HG03097 (cell line): ENCODE measurements around the gene WBP1L.
"Not testable (repeated sequence)": the region's sequence is repeated elsewhere in the genome, so short reads cannot be mapped to it uniquely, and the experiment has no call there.

Source experiments
- ATAC-seq: cut with Tn5 transposase; IDR thresholded peaks from one replicate; pipeline ENCODE4 v1.9.1; 2021; ENCODE audit not compliant: unreplicated experiment, low FRiP score

The WBP1L gene

DNA sequence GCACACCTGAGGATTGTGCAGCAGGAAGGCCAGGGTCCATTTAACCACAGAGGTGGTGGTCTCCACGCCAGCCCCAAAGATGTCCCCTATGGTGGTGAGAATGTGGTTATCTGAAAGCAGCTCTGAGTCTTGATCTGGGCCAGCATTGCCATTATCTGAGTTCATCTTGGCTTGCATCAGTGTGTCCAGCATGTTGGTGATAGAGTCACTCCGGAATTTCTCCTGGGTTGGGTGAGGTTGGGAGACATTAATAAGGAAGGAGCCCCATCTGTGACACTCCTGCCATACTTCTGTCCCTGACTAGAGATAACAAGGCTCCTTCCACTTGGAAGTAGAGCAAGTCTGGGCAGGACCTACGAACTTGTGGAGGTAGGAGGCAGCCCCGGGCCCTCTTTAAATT lies 89.2 kb downstream of the WBP1L start:
- ATAC-seq, result no peak

DNA sequence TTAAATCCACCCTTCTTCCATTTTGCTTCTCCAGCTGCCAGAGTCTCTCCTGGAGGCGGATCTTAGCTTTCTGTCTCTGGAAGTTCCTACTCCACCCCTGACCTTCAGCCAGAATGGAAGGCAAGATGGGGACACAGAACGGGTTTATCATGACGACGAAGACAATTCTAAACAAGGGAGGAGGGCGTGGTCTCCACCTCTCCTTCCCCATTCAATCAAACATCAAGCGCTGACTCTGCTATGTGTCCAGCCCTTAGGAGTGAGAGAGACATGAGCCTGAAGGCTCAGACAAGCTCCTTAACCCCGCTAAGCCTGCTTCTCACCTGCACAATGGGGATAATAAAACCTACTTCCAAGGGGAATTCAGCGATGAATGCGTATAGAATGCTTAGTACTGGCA lies 90.4 kb downstream of the WBP1L start:
- ATAC-seq, result no peak

DNA sequence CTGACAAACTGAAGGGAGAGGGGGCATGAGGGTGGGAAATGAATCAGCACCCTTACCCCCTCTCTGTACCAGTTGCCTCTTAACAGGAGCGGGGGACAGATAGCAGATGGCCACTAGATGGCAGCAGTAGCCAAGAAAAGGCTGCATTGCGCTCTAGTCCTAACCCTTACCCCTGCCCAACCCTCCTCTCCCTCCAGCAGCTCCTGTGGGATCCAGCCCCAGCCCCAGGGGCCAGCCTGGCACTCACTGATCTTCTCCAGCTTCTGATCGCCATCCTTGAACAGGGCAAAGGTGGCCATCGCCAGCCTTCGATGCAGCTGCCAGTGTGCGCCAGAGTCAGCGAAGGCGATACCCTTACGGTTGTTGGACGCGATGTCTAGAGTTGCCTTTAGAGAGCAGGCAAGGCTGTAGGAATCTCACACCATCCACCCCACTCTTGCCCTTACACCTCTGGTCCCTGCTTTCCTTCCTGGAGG lies 91.3 kb downstream of the WBP1L start:
- ATAC-seq, result no peak

DNA sequence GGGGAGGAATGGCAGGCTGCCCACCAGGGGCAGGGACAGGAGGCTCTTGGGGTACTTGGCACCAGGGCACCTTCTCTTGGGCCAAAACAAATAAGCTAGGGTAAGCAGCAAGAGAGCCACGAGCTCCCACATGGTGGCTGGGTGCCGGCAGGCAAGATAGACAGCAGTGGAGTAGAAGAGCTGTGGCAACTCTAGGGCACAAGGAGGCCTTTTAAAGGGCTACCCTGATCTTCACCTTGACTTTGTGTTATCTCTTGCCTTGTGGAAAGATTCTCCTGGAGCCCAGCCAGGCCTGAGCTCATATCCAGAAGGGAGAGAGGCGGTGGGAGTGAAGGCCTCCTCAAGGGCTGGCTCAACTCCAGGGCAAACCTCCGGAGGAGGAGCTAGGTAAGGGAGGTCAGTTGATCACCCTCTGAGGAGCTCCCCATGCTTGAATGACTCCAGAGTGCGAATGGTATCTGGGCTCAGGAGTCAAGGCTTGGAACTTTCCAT lies 93.5 kb downstream of the WBP1L start, which contains the start of gene CYP17A1:
Gene CYP17A1 (minus strand): TSS at position 184 of the 492 bp plus-strand sequence. CDS start 52 bp downstream, at position 132.
- no peak for ATAC-seq

DNA sequence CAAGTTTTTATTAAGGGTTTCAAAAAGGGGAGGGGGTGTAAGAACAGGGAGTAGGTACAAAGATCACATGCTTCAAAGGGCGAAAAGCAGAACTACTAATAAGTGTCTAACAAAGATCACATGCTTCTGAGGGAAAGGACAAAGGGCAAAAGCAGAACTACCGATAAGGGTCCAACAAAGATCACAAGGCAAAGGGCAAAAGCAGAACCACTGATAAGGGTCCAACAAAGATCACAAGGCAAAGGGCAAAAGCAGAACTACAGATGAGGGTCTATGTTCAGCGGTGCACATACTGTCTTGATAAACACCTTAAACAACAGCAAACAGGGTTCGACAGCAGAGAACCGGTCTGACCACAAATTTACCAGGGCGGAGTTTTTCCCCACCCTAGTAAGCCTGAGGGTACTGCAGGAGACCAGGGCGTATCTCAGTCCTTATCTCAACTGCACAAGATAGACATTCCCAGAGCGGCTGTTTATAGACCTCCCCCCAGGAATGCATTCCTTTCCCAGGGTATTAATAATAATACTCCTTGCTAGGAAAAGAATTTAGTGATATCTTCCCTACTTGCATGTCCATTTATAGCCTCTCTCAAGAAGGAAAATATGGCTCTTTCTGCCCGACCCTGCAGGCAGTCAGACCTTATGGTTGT lies 94.7 kb downstream of the WBP1L start:
- not testable (repeated sequence) for ATAC-seq

DNA sequence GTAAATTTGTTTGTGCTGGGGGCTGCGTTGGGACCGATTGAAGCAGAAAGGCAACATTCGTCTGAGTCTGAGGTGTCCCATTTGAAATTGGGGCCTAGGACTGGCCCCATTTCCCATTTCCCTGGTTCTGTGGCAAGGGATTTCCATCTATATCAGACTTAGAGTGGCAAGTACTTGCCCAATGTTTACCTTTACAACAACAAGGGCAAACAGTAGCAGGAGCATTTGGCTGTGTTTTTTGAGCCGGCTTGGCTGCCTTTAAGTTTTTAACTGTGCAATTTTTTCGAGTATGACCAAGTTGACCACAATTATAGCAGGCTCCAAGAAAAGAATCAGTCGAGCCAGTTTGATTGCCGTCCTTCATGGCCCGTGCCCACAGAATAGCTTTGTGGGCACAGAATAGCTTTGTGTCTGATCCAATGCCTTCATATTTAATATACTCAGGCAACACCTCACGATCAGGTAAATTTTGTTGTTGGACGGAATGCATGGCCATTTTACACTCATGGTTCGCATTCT lies 98.1 kb downstream of the WBP1L start:
- no peak for ATAC-seq

DNA sequence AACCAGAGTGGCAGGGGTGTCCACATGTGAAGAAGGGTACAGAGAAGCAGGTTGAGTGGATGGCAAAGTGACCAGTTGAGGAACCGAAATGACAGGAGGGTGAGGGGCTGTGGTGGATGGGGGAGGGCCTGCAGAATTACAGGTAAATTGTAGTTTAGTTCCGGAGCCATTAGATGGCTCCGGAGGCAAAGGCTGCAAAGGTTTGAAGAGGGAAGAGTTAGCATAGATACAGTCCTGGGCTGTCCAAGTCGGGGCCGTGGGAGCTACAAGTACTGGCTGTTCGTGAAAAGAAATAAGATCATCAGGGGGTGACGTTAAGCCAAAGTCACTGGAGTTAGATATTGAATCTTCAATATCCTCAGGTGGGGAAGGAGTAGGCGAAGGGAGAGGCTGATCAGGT lies 99.4 kb downstream of the WBP1L start:
- ATAC-seq, result not testable (repeated sequence)

DNA sequence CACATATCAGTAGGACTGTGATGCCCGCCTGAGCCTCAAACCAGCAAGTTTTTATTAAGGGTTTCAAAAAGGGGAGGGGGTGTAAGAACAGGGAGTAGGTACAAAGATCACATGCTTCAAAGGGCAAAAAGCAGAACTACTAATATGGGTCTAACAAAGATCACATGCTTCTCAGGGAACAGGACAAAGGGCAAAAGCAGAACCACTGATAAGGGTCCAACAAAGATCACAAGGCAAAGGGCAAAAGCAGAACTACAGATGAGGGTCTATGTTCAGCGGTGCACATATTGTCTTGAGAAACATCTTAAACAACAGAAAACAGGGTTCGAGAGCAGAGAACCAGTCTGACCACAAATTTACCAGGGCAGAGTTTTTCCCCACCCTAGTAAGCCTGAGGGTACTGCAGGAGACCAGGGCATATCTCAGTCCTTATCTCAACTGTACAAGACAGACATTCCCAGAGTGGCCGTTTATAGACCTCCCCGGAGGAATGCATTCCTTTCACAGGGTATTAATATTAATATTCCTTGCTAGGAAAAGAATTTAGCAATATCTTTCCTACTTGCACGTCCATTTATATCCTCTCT lies 100.5 kb downstream of the WBP1L start:
- ATAC-seq, result not testable (repeated sequence)

DNA sequence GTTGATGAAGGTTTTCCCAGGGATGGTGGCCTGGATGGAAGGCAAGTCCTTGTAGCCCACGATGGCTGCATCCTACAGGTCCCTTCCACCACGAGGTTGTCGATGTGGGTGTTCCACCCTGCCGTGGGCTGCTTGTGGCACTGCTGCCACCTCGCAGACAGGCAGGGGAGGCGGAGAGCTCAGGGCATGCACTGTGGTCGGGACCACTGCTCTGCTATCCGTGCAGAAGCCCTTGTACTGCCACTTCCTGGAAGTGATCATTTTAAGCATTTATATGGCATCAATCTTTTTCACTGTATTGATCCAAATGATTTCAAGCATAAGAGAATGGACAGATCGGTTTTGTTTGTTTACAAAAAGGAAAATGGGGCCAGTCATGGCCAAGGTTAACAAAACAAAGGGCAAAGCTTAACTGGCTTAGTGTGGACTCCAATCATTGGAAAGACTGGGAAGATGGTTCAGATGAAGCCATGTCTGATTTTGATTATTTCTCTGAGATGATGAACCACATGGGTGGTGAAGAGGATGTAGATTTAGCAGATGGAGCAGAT lies 101.7 kb downstream of the WBP1L start:
- ATAC-seq, result no peak

DNA sequence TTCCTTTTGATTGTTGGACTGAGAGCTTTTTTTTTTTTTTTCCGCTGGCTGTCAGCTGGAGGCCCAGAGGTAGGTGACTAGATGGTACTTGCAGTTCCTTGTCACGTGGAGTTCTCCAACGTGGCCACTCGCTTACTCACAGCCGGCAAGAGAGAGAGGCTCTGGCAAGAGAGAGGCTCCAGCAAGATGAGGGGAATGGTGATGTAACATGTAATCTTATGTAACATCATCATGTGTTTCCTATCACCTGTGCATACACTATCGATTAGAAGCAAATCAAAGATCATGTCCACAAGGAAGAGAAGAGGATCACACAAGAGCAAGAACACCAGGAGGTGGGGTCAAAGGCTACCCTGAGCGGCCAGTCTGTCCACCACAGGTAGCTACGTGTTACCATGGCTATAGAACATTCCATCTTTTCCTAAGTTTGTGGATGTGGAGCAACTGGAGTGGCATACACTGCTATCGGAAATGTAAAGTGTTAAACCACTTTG lies 106.3 kb downstream of the WBP1L start:
- no peak for ATAC-seq

DNA sequence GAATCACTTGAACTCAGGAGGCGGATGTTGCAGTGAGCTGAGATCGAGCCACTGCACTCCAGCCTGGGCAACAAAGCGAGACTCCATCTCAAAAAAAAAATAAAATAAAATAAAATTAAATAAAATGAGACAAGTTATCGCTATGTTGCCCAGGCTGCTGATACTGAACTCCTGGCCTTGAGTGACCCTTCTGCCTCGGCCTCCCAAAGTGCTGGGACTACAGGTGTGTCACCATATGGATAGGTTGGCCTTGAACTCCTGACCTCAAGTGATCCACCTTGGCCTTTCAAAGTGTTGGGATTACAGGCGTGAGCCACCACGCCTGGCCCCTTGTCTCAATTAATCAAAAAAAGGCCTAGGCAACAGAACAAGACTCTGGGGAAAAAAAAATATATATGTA lies 109.5 kb downstream of the WBP1L start:
- not testable (repeated sequence) for ATAC-seq

DNA sequence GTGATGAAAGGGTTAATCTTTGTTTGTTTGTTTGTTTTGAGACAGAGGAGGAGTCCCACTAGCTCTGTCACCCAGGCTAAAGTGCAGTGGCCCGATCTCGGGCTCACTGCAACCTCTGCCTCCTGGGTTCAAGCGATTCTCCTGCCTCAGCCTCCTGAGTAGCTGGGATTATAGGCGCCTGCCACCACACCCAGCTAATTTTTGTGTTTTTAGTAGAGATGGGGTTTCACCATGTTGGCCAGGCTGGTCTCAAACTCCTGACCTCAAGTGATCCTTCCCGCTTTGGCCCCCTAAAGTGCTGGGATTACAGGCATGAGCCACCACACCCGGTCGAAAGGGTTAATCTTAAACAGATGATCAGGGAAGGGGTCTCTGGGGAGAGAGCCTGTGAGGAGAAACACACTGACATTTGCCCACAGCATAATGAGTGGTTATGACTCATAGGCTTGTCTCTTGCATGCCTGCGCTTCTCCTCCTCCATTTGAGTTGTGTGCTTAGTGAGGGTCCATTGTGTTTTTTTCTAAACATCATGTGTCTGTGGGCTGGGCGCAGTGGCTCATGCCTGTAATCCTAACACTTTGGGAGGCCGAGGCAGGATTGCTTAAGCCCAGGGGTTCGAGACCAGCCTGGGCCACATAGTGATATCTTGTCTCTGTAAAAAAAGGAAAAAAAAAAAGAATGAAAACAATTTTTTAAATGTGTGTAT lies 112.1 kb downstream of the WBP1L start:
- not testable (repeated sequence) for ATAC-seq

DNA sequence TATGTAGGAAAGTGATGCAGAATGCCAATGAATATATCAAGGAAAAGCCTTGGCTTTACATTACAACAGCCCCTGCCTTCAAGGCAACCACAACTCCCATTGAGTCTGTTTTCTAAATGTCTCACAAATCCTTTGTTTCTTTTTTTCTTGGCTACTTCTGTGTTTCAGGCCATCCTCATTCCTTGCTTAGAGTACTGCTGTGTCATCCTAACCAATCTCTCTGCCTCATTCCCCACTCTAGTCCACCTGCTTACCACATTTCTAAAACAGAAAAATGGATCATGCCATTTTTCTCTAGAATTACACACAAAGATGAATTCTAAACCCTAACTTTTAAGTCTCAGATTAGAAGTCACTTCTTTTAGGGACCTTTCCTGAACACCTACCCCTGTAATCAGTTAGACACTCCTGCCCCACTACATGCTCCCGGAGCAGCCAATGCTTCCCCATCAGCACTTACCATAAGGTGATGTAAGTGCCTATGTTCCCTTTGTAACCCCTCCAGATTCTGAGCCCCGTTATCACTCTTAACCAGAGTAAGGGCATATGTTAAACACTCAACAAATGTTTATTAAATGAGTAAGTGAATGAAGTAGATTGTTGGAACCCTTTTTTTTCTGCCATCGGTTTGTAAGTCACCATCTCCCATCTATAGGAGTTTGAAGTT lies 113.1 kb downstream of the WBP1L start:
- no peak for ATAC-seq

DNA sequence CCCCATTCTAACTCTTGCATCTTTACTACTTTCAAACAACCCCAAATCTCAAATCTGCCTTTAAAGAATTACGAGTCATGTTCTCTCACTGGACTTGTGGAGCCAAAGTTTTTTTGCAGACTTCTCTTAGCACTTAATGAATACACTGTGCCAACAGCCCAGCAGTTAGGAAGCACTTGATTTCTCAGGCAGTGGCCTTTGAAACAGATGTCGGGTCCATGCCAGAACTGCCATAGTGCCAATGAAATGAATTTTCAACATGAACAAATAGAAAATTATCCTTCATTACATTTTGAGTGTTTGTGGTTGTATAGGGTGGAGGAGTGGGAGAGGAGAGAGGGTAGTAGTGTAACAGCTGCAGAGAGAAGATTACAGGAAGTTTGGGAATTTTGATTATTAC lies 116.2 kb downstream of the WBP1L start:
- no peak for ATAC-seq

DNA sequence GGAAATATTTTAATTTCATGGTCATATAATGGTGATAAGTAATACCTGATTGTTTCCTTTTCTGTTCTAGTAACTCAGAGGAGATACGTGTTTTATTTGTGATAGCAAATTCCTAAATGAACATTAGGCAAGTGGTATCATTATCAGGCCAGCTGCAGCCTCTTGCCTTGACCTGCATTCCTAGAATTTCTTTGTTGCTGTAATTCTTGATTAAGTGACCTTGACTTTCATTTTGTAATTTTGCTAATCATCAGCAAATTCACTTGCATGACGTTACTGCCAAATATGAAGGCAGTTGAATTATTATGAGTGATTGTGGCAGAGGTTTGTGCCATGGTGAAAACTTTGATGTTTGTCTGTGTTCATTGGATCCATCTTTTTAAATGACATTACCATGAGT lies 119.9 kb downstream of the WBP1L start:
- no peak for ATAC-seq

DNA sequence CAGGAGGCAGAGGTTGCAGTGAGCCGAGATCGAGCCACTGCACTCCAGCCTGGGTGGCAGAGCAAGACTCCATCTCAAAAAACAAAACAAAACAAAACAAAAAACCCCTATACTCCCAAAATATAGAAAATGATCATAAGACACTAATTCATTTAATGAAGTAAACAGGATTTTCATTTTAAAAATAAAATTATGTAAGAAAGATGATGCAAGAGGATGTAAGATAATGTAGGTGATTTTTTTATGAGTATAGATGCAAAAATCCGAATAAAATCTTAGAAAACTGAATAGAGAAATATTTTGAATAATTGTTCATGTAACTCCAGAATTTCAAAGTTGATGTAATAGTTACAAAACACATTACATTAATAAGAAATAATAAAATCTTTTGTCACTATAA lies 121.9 kb downstream of the WBP1L start:
- no peak for ATAC-seq
